Ureter (tissue), 1 donor: ENCODE data around the gene CTNNA3. TPM values are rescaled to one million over a fixed set of nuclear protein-coding genes. Genes with fewer than 3 reads are reported as not detected.

ENCODE experiments used
- DNase-seq: peaks from one replicate; pipeline ENCODE4 v3.0.0-alpha.2; 2020; ENCODE audit warnings: low spot score
- total RNA-seq: library from RNA; stranded (reverse); gene quantifications from one replicate; pipeline ENCODE4 v1.2.4, GENCODE V29; 2023
- donor health status: DM: yes; HTN: yes; CAD: no.

The CTNNA3 gene
- total RNA-seq, 1 donor from 2014 or later = 1.1 TPM

- no peak for DNase-seq
Measured at GRCh38 chr10:66931949-66932343, 764.0 kb downstream of the CTNNA3 start.

- no peak for DNase-seq
Measured at GRCh38 chr10:66931340-66931948, 764.6 kb downstream of the CTNNA3 start.

GRCh38 chr10:66929375-66929774, 766.6 kb downstream of the CTNNA3 start:
- no peak for DNase-seq

GRCh38 chr10:66928776-66929175, 767.2 kb downstream of the CTNNA3 start:
- DNase-seq = no peak

GRCh38 chr10:66927971-66928770, 767.8 kb downstream of the CTNNA3 start:
- no peak for DNase-seq

- no peak for DNase-seq
Measured at GRCh38 chr10:66927251-66927935, 768.6 kb downstream of the CTNNA3 start.

- no peak for DNase-seq
Measured at GRCh38 chr10:66926841-66927240, 769.2 kb downstream of the CTNNA3 start.

- peak; percentile 46 for DNase-seq
Measured at GRCh38 chr10:66925896-66926715, 769.9 kb downstream of the CTNNA3 start, which contains the start of gene LRRTM3. Gene LRRTM3 (plus strand): TSS chr10:66926036.

- DNase-seq = no peak
Measured at GRCh38 chr10:66925373-66925772, 770.6 kb downstream of the CTNNA3 start.

- DNase-seq = no peak
Measured at GRCh38 chr10:66924674-66925345, 771.2 kb downstream of the CTNNA3 start.

GRCh38 chr10:66919248-66919647, 776.7 kb downstream of the CTNNA3 start:
- DNase-seq = no peak

GRCh38 chr10:66917104-66917503, 778.9 kb downstream of the CTNNA3 start:
- DNase-seq = no peak

- DNase-seq = no peak
Measured at GRCh38 chr10:66916030-66916429, 780.0 kb downstream of the CTNNA3 start.

- no peak for DNase-seq
Measured at GRCh38 chr10:66910671-66911070, 785.3 kb downstream of the CTNNA3 start.

GRCh38 chr10:66892871-66893270, 803.1 kb downstream of the CTNNA3 start:
- DNase-seq = no peak

- DNase-seq = no peak
Measured at GRCh38 chr10:66888237-66888636, 807.8 kb downstream of the CTNNA3 start.

- DNase-seq = no peak
Measured at GRCh38 chr10:66886848-66887247, 809.1 kb downstream of the CTNNA3 start.

GRCh38 chr10:66882271-66882670, 813.7 kb downstream of the CTNNA3 start:
- no peak for DNase-seq

GRCh38 chr10:66881814-66882213, 814.2 kb downstream of the CTNNA3 start:
- no peak for DNase-seq

- DNase-seq = no peak
Measured at GRCh38 chr10:66880826-66881225, 815.2 kb downstream of the CTNNA3 start.

GRCh38 chr10:66880292-66880691, 815.7 kb downstream of the CTNNA3 start:
- no peak for DNase-seq
